Karpas-422 (cell line): ENCODE results near the gene MS4A18. TPM values are rescaled to one million over a fixed set of nuclear protein-coding genes. Genes with fewer than 3 reads are reported as not detected.

Source experiments
- DNase-seq: peaks from one replicate; pipeline ENCODE4 v3.0.0-alpha.2; 2015
- H2AFZ ChIP-seq: fragments of 200-600 bp; sonication (generic); 2 replicates; pipeline ENCODE4 v1.6.1; 2014; ENCODE audit warnings: antibody characterized with exemption, low read length, mixed read lengths
- H3K27ac ChIP-seq: fragments of 200-600 bp; sonication (generic); 2 replicates; pipeline ENCODE4 v1.5.1; 2014; ENCODE audit warnings: mild to moderate bottlenecking, low read length, moderate library complexity
- H3K27me3 ChIP-seq: fragments of 200-600 bp; sonication (generic); 2 replicates; pipeline ENCODE4 v1.6.1; 2014; ENCODE audit warnings: low read length, mixed read lengths
- H3K36me3 ChIP-seq: fragments of 200-600 bp; sonication (generic); 2 replicates; pipeline ENCODE4 v1.6.1; 2014; ENCODE audit warnings: low read length, mixed read lengths; ENCODE audit not compliant: insufficient read depth
- H3K4me1 ChIP-seq: fragments of 200-600 bp; sonication (generic); 2 replicates; pipeline ENCODE4 v1.6.1; 2014; ENCODE audit warnings: mild to moderate bottlenecking, low read length, mixed read lengths
- H3K4me2 ChIP-seq: fragments of 200-600 bp; sonication (generic); 2 replicates; pipeline ENCODE4 v1.6.1; 2014; ENCODE audit warnings: low read length, low read depth, mild to moderate bottlenecking; ENCODE audit not compliant: poor library complexity, severe bottlenecking
- H3K4me3 ChIP-seq: fragments of 200-600 bp; sonication (generic); 2 replicates; pipeline ENCODE4 v1.5.1; 2014; ENCODE audit warnings: mild to moderate bottlenecking, antibody characterized with exemption, low read length, mixed read lengths
- H3K79me2 ChIP-seq: fragments of 200-600 bp; sonication (generic); 2 replicates; pipeline ENCODE4 v1.6.1; 2014; ENCODE audit warnings: mild to moderate bottlenecking, low read length, mixed read lengths
- H3K9ac ChIP-seq: fragments of 200-600 bp; sonication (generic); 2 replicates; pipeline ENCODE4 v1.6.0; 2014; ENCODE audit warnings: low read length
- H3K9me2 ChIP-seq: fragments of 200-600 bp; sonication (generic), shearing (Covaris generic); replicated peaks from 2 replicates; pipeline ENCODE4 v1.6.0; 2014; ENCODE audit warnings: mild to moderate bottlenecking, low read length, moderate library complexity; ENCODE audit not compliant: insufficient read depth
- H3K9me3 ChIP-seq: fragments of 300-700, 200-600 bp; sonication (generic); 2 replicates; pipeline ENCODE4 v1.6.1; 2014; ENCODE audit warnings: low read length, mixed read lengths
- H4K20me1 ChIP-seq: fragments of 200-600 bp; sonication (generic); 2 replicates; pipeline ENCODE4 v1.6.1; 2014; ENCODE audit warnings: mild to moderate bottlenecking, antibody characterized with exemption, low read length, low read depth; ENCODE audit not compliant: insufficient read depth
- total RNA-seq: library from RNA; depleted of rRNA; stranded (reverse); fragments of >200 nt; shearing (Covaris generic); gene quantifications from 2 replicates; pipeline ENCODE4 v1.2.3, GENCODE V29; 2014; ENCODE audit warnings: low replicate concordance

MS4A18 gene
- total RNA-seq, 1 experiment from 2014 or later = not detected

DNA sequence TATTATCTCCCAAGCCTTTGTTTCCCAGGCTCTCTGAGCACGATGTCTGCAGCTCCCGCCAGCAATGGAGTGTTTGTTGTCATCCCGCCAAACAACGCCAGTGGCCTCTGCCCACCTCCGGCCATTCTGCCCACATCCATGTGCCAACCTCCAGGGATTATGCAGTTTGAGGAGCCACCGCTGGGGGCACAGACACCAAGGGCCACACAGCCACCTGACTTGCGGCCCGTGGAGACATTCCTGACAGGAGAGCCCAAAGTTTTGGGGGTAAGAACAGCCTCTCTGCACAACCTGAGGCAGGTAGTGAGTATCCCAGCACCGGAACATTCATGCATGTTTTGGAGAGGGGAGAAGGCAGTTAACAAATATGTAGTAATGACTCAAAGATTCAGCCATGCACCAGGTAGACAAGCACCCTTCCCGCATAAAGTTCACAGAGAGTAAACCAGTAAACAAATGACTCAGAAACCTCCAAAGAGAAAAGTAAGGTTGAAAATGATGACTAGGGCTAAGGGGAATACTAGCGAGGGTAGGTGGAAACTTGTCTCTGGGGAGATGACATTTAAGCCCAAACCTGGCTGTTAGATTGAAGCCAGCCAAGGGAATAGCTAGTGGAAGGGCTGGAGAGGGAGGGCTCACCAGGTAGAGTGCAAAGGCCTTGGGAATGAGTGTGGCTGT lies 39.3 kb downstream of the MS4A18 start:
- no peaks in the 10 kb centered on the region for H3K9me3 ChIP-seq
- H3K4me3 ChIP-seq = no peak overlapping the region
- H3K9ac ChIP-seq = no peak overlapping the region
- H3K79me2 ChIP-seq = no peaks in the 10 kb centered on the region
- no peak overlapping the region for H3K27ac ChIP-seq
- H3K27me3 ChIP-seq = no peaks in the 10 kb centered on the region
- no peak overlapping the region for H2AFZ ChIP-seq
- H3K4me1 ChIP-seq = peaks cover 60% of the 10 kb centered on the region
- H3K4me2 ChIP-seq = no peak overlapping the region
- H4K20me1 ChIP-seq = no peaks in the 10 kb centered on the region
- H3K36me3 ChIP-seq = no peaks in the 10 kb centered on the region
- DNase-seq = no peak
- no peaks in the 10 kb centered on the region for H3K9me2 ChIP-seq

DNA sequence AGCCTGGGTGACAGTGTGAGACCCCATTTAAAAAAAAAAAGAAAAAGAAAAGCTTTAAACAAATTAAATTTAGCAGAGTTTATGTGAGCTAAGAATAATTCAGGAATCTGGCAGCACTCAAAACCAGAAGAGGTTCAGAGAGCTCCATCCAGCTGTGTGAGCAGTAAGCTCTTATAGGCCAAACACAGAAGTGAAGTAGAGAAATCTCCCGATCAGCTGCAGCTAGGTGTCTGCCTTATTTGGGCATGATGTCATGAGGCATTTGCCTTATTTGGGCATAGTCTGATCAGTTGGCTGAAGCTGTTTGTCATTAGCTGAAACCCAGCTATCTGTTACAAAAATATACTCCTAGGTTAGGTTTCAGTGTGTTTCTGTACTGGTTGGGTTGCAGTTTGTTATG lies 40.4 kb downstream of the MS4A18 start:
- no peaks in the 10 kb centered on the region for H3K27me3 ChIP-seq
- peak; percentile 62 for DNase-seq
- no peaks in the 10 kb centered on the region for H3K9me2 ChIP-seq
- H3K4me1 ChIP-seq = peaks cover 54% of the 10 kb centered on the region
- no peak overlapping the region for H3K27ac ChIP-seq
- no peaks in the 10 kb centered on the region for H3K36me3 ChIP-seq
- H3K4me2 ChIP-seq = no peak overlapping the region
- no peak overlapping the region for H3K9ac ChIP-seq
- H2AFZ ChIP-seq = no peak overlapping the region
- no peak overlapping the region for H3K4me3 ChIP-seq
- H3K9me3 ChIP-seq = no peaks in the 10 kb centered on the region
- H3K79me2 ChIP-seq = no peaks in the 10 kb centered on the region
- no peaks in the 10 kb centered on the region for H4K20me1 ChIP-seq

DNA sequence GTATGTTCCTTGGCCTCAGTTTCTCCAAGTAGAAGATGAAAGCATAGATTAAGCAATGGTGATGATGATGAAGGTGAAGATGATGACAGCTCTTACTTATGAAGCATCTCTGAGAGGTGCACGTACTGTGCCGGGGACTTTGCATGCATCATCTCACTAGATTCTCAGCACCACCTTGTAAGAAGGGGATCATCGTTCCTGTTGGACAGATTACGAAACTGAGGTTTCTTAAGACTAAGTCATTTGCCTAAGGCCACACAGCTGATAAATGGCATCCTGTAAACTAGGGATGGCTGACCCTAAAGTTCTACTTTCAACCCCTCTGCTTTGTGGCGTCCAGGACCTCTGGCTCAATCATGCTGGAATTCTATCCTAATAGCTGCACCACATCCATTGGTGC lies 40.8 kb downstream of the MS4A18 start:
- Histone ChIP-seq H3K27ac (no peak overlapping the region), H3K4me1 (peaks cover 52% of the 10 kb centered on the region), H3K9me2 (no peaks in the 10 kb centered on the region), H2AFZ (no peak overlapping the region), H3K4me2 (no peak overlapping the region), H3K36me3 (no peaks in the 10 kb centered on the region), H3K27me3 (no peaks in the 10 kb centered on the region), H3K4me3 (no peak overlapping the region), H4K20me1 (no peaks in the 10 kb centered on the region), H3K79me2 (no peaks in the 10 kb centered on the region), H3K9me3 (no peaks in the 10 kb centered on the region), H3K9ac (no peak overlapping the region)
- no peak for DNase-seq

DNA sequence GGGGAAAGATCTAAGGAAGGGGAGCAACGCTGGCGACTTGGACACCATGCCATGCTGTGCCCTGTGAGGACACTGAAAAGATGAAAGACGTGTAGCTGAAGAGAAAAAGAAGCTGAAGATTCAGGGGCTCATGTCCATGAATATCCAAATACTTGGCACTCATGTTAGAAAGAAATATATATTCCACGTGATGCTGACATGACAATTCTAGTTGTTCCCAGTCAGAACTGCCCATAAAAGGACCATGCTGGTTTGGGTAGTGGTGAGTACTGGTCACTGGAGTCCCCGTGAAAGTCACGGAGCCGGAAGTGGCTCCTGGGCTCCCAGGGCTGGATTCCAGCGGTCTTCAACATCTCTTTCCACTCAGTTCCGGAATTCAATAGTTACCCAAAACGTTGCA lies 42.0 kb downstream of the MS4A18 start:
- Histone ChIP-seq H3K4me3 (no peak overlapping the region), H2AFZ (no peak overlapping the region), H3K36me3 (no peaks in the 10 kb centered on the region), H3K4me1 (peaks cover 42% of the 10 kb centered on the region), H3K9ac (no peak overlapping the region), H3K4me2 (no peak overlapping the region), H3K9me3 (no peaks in the 10 kb centered on the region), H3K9me2 (no peaks in the 10 kb centered on the region), H3K27me3 (no peaks in the 10 kb centered on the region), H3K27ac (no peak overlapping the region), H3K79me2 (no peaks in the 10 kb centered on the region), H4K20me1 (no peaks in the 10 kb centered on the region)
- no peak for DNase-seq

DNA sequence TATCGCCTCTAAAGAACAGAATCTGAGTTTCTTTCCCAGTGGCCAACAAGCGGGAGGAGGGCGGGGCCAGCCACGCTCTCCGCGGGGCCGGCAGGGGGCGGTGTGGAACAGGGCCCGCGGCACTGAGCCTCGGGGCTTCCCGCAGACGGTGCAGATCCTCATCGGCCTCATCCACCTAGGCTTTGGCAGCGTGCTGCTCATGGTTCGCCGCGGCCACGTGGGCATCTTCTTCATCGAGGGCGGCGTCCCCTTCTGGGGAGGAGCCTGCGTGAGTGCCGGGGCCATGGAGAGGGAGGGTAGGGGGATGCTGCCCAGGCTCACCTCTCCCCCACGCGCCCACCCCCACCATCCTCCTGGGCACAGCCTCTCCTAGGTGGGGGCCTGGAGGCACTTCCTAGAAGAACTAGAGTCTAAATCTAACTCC lies 42.9 kb downstream of the MS4A18 start:
- H3K9me2 ChIP-seq = no peaks in the 10 kb centered on the region
- DNase-seq = peak; percentile 62
- no peak overlapping the region for H3K27ac ChIP-seq
- H3K4me3 ChIP-seq = no peak overlapping the region
- H3K36me3 ChIP-seq = no peaks in the 10 kb centered on the region
- H3K9me3 ChIP-seq = no peaks in the 10 kb centered on the region
- no peaks in the 10 kb centered on the region for H4K20me1 ChIP-seq
- peaks cover 39% of the 10 kb centered on the region for H3K4me1 ChIP-seq
- no peaks in the 10 kb centered on the region for H3K27me3 ChIP-seq
- no peak overlapping the region for H2AFZ ChIP-seq
- no peak overlapping the region for H3K4me2 ChIP-seq
- H3K79me2 ChIP-seq = no peaks in the 10 kb centered on the region
- H3K9ac ChIP-seq = no peak overlapping the region

DNA sequence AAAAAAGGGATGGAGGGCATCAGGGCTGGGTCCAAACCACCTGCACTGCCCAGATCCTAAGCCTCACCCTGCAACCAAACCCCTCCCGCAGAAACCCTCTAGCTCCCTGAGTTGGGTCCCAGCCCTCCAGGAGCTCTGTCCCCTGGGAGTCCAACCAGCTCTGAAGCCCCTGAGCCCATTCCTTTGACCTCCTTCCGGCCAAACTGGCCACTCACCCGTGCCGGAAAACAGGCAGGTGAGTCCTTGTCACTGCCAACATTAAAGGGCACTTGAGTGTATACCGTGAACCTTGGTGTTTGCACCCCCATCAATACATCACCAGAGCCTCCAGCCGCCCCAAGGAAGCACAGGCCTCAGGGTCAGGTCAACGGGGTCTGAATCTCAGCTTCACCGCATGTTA lies 43.7 kb downstream of the MS4A18 start:
- H3K27me3 ChIP-seq = no peaks in the 10 kb centered on the region
- H3K9me2 ChIP-seq = no peaks in the 10 kb centered on the region
- H4K20me1 ChIP-seq = no peaks in the 10 kb centered on the region
- H3K27ac ChIP-seq = no peak overlapping the region
- peak overlapping the region; percentile 39; the same call in 1 of the 2 replicates for H2AFZ ChIP-seq
- H3K9ac ChIP-seq = 0 out of 2 replicates have a peak overlapping the region, but pooled peaks have one; percentile 25
- H3K4me3 ChIP-seq = no peak overlapping the region
- no peaks in the 10 kb centered on the region for H3K79me2 ChIP-seq
- H3K4me2 ChIP-seq = peak overlapping the region; percentile 26
- DNase-seq = no peak
- H3K9me3 ChIP-seq = no peaks in the 10 kb centered on the region
- H3K4me1 ChIP-seq = peaks cover 31% of the 10 kb centered on the region
- no peaks in the 10 kb centered on the region for H3K36me3 ChIP-seq

DNA sequence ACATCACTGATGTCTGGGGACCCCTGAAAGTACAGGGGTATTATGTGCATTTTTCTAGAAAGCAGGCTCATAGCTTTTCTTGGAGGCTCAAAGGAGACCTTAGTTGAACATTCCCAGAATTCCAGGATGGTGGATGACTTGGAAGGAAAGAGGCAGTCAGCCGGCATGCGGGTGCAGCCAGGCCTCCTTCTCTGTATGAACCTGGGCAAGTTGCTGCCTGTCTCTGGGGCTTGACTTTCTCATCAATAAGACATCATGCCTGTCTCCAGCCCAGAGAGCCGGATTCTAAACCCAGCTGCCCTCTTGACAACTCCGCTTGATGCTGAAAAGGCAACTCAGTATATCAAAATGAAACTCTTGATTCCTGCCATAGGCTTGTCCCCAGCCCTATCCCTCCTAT lies 44.8 kb downstream of the MS4A18 start:
- Histone ChIP-seq H3K9me2 (no peaks in the 10 kb centered on the region), H3K27me3 (no peaks in the 10 kb centered on the region), H3K36me3 (no peaks in the 10 kb centered on the region), H3K4me1 (peaks cover 23% of the 10 kb centered on the region), H3K9ac (no peak overlapping the region), H3K4me3 (no peak overlapping the region), H3K9me3 (no peaks in the 10 kb centered on the region), H2AFZ (no peak overlapping the region), H3K27ac (no peak overlapping the region), H3K79me2 (no peaks in the 10 kb centered on the region), H4K20me1 (no peaks in the 10 kb centered on the region), H3K4me2 (no peak overlapping the region)
- no peak for DNase-seq

DNA sequence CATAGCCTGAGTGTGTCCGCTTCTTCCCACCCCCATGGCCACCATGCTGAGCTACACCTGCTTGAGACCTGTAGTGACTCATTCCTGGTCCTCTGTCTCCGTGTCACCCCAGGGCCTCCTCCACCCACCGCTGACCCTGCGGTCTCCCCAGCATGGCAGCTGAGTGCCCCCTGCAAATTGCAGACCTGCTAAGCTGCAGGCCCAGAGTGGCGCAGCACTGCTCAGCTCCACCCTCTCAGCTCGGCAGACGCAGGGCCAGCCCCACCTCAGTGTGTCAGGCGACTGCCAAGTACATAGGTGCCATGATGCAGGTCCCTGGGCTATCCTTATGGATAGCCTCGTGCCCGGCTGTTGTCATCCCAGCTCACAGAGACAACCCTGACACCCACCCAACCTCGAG lies 45.3 kb downstream of the MS4A18 start:
- DNase-seq = no peak
- Histone ChIP-seq H3K9me3 (no peaks in the 10 kb centered on the region), H3K36me3 (no peaks in the 10 kb centered on the region), H3K9ac (no peak overlapping the region), H3K4me3 (no peak overlapping the region), H3K4me1 (peaks cover 22% of the 10 kb centered on the region), H3K4me2 (no peak overlapping the region), H4K20me1 (no peaks in the 10 kb centered on the region), H3K27me3 (no peaks in the 10 kb centered on the region), H3K9me2 (no peaks in the 10 kb centered on the region), H3K27ac (no peak overlapping the region), H3K79me2 (no peaks in the 10 kb centered on the region), H2AFZ (no peak overlapping the region)
